AG10803 (cell line): ENCODE results near the gene CCL11.
A peak's percentile ranks its signal among the peaks of the same experiment; 100 is the strongest.

ENCODE experiments used
- DNase-seq: peaks from one replicate; pipeline ENCODE4 v3.0.0; 2010; ENCODE audit warnings: low read depth
- H3K4me3 ChIP-seq: 2 replicates; pipeline ENCODE4 v1.5.1; 2011; ENCODE audit warnings: mild to moderate bottlenecking, low read length, control low read depth
- TF ChIP-seq, protein P1 (sequence below): conservative IDR thresholded peaks from 2 replicates; pipeline ENCODE4 v1.5.1; 2011; ENCODE audit warnings: mild to moderate bottlenecking, low read length, control low read depth, inconsistent platforms

Gene CCL11

DNA sequence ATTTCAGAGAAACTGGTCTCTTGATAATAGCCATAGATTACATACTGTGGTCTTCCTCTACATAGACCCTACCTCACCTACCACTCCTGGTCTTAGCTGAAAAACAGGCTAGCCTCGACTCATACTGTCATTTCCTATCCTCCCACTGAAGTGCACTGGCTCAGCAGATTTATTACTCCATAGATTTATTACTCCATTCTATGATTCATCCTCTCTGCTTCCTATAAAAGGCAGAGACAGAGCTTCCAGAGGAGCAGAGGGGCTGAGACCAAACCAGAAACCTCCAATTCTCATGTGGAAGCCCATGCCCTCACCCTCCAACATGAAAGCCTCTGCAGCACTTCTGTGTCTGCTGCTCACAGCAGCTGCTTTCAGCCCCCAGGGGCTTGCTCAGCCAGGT, 15.6 kb upstream of the CCL11 start, which contains the start of gene CCL7:
Gene CCL7, plus strand, starts transcription at position 253 of the 400 bp plus-strand sequence. Its CDS starts 70 bp downstream, at position 323.
- no peak within 1 kb of the TSS for H3K4me3 ChIP-seq
- TF ChIP-seq, protein P1, sequence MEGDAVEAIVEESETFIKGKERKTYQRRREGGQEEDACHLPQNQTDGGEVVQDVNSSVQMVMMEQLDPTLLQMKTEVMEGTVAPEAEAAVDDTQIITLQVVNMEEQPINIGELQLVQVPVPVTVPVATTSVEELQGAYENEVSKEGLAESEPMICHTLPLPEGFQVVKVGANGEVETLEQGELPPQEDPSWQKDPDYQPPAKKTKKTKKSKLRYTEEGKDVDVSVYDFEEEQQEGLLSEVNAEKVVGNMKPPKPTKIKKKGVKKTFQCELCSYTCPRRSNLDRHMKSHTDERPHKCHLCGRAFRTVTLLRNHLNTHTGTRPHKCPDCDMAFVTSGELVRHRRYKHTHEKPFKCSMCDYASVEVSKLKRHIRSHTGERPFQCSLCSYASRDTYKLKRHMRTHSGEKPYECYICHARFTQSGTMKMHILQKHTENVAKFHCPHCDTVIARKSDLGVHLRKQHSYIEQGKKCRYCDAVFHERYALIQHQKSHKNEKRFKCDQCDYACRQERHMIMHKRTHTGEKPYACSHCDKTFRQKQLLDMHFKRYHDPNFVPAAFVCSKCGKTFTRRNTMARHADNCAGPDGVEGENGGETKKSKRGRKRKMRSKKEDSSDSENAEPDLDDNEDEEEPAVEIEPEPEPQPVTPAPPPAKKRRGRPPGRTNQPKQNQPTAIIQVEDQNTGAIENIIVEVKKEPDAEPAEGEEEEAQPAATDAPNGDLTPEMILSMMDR, result no peak
- DNase-seq, result no peak

DNA sequence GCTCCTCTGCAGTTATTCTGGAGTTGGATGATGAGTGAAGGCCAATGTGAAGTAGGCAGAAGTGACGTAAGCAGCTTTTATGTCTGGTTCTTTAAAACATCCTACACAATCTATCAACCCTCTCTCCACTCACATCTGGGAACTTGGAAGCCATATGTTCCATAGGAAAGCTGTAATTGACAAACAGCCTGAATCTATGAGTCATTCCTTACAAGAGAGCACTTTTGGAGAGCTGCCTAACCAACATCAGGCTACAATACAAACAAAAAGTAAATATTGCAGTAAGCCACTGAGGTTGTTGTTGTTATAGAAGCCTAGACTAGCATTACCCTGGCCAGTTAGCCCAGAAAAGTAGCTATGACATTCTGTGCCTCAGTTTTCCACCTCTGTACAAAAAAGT, 9.7 kb upstream of the CCL11 start:
- no peak overlapping the region for H3K4me3 ChIP-seq
- DNase-seq, result peak; percentile 96
- TF ChIP-seq, protein P1, result no peak

DNA sequence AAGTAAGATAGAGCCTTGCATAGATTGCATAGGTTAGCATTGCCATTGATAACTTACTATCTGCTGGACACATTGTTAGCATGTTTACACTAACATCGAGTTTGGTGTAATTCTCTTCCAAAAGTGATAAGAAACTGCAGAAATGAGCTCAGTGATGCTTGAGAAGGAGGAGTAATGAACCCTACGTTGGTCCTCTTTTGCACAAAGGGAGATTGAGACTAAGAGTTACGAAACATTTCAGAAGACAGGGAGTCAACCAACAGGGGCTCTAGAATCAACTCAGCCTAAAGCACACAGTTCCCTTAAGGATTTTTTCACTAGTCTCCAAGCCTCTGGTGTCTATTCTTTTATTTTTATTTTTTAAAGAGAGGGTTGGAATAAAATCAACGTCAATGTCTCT, 8.7 kb upstream of the CCL11 start:
- TF ChIP-seq, protein P1, result no peak

DNA sequence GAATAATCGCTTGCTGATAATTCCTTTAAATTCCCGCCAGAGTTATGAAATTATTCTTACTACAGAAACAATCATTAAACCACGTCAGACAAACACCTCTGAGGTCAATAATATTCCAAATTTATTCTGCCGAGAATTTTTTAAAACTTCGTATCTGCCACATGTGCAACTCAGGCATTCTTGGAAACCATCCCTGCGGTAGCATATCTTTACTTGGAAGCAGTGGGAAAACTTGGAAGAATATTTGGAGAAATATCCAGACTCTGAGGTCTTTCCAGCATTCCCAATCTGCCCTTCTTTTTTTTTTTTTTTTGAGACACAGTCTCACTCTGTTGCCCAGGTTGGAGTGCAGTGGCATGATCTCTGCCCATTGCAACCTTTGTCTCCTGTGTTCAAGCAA, 2.0 kb upstream of the CCL11 start:
- H3K4me3 ChIP-seq, result no peak overlapping the region
- DNase-seq, result no peak
- TF ChIP-seq, protein P1, result no peak

More for the DNA sequence above, 8.7 kb upstream of the CCL11 start:
- H3K4me3 ChIP-seq, result no peak overlapping the region
- no peak for DNase-seq

DNA sequence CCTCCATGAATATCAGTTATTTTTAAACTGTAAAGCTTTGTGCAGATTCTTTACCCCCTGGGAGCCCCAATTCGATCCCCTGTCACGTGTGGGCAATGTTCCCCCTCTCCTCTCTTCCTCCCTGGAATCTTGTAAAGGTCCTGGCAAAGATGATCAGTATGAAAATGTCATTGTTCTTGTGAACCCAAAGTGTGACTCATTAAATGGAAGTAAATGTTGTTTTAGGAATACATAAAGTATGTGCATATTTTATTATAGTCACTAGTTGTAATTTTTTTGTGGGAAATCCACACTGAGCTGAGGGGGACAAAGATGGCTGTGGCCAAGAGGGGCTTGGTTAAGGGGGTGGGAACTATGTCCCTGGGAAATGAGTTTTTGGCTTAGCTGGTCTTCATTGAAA, 2.3 kb downstream of the CCL11 start:
- no peak for DNase-seq
- TF ChIP-seq, protein P1, result no peak

DNA sequence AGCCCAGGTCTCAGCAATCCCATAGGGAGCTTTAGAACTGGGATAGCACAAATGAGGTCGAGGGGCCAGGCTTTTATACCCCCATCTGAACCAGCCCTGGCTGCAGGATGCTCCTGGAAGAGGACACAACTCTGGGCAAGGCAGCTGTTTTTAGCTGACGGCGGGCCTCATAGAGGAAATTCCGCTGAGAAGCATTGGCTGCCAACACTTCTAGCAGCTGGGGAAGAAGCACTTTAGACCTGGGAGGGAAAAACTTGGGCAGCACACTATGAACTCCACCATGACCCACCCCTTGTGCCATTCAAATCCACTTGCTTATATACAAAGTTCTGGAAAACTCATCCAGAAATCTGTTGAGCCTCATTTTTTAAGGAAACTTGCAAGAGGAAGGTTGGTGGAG, 5.0 kb downstream of the CCL11 start:
- DNase-seq, result no peak
- H3K4me3 ChIP-seq, result no peak overlapping the region
- TF ChIP-seq, protein P1, result no peak

More for the DNA sequence above, 2.3 kb downstream of the CCL11 start:
- H3K4me3 ChIP-seq, result no peak overlapping the region

DNA sequence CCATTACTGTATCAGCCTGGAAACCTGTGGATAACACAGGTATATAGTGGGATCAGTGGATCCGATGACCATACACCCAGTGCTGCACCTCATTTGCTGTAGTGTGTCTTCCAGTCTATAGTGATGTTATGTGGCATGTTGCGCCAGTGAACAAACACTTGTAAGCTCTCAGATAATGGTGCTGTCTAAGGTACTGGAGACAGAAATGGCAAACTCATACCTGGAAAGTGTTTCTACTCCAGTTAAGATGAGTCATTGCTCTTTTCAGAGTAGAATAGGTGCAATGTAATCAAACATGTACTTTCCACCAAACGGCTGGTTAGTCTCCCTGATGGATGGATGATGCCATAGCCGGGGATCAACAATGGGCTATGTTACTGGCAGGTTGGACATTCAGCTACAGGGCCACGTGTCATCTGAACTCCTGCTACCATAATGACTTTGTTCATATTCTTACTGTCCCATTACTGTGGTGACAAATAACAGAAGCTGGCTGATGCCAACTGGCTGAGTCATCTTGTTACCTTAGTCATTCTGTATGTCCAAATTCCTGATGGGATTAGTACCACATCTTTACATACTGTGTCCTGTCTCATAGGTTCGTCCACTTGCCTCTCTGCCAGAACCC, 6.3 kb downstream of the CCL11 start:
- DNase-seq, result no peak
- TF ChIP-seq, protein P1, result no peak
- H3K4me3 ChIP-seq, result no peak overlapping the region
